MM.1S (cell line): ENCODE data around the gene ZNF436.

Experiments used
- DNase-seq: peaks from one replicate; pipeline ENCODE4 v3.0.0-alpha.2; 2015
- H2AFZ ChIP-seq: fragments of 300-600 bp; sonication (generic); 2 replicates; pipeline ENCODE4 v1.6.0; 2016; ENCODE audit warnings: antibody characterized with exemption, low read length
- H3F3A ChIP-seq: fragments of 300-600 bp; sonication (generic); 2 replicates; pipeline ENCODE4 v1.6.1; 2016; ENCODE audit warnings: mild to moderate bottlenecking, antibody characterized with exemption, low read length, moderate library complexity, mixed read lengths; ENCODE audit not compliant: insufficient read depth
- H3K27ac ChIP-seq: fragments of 300-600 bp; sonication (generic); 2 replicates; pipeline ENCODE4 v1.5.1; 2016; ENCODE audit warnings: mild to moderate bottlenecking, low read length
- H3K27me3 ChIP-seq: fragments of 300-600 bp; sonication (generic); replicated peaks from 2 replicates; pipeline ENCODE4 v1.6.0; 2016; ENCODE audit warnings: low read length; ENCODE audit not compliant: insufficient read depth
- H3K36me3 ChIP-seq: fragments of 300-600 bp; sonication (generic); replicated peaks from 2 replicates; pipeline ENCODE4 v1.6.1; 2016; ENCODE audit warnings: mild to moderate bottlenecking, low read length, mixed read lengths; ENCODE audit not compliant: insufficient read depth
- H3K4me1 ChIP-seq: fragments of 300-600 bp; sonication (generic); 2 replicates; pipeline ENCODE4 v1.6.1; 2016; ENCODE audit warnings: low read length, mixed read lengths
- H3K4me2 ChIP-seq: fragments of 300-600 bp; sonication (generic); 2 replicates; pipeline ENCODE4 v1.6.0; 2016; ENCODE audit warnings: low read depth, low read length
- H3K4me3 ChIP-seq: fragments of 300-600 bp; sonication (generic); 2 replicates; pipeline ENCODE4 v1.5.1; 2016; ENCODE audit warnings: low read length, mixed read lengths
- H3K79me2 ChIP-seq: fragments of 300-600 bp; sonication (generic); 2 replicates; pipeline ENCODE4 v1.6.1; 2016; ENCODE audit warnings: mixed run types, low read length, mixed read lengths
- H3K9ac ChIP-seq: fragments of 300-600 bp; sonication (generic); 2 replicates; pipeline ENCODE4 v1.6.1; 2016; ENCODE audit warnings: low read length, mixed read lengths
- H3K9me2 ChIP-seq: fragments of 300-600 bp; sonication (generic); replicated peaks from 2 replicates; pipeline ENCODE4 v1.6.1; 2016; ENCODE audit warnings: mild to moderate bottlenecking, low read length, mixed read lengths; ENCODE audit not compliant: insufficient read depth
- H3K9me3 ChIP-seq: fragments of 300-600 bp; sonication (generic); replicated peaks from 2 replicates; pipeline ENCODE4 v1.6.1; 2016; ENCODE audit warnings: mild to moderate bottlenecking, low read length, mixed read lengths; ENCODE audit not compliant: insufficient read depth
- H4K20me1 ChIP-seq: fragments of 300-600 bp; sonication (generic); 2 replicates; pipeline ENCODE4 v1.6.1; 2016; ENCODE audit warnings: mild to moderate bottlenecking, low read length, moderate library complexity, mixed read lengths; ENCODE audit not compliant: insufficient read depth
- CTCF ChIP-seq: fragments of 300-600 bp; sonication (generic); IDR thresholded peaks from 2 replicates; pipeline ENCODE4 v1.5.1; 2016; ENCODE audit warnings: antibody characterized with exemption, low read length, mixed read lengths
- EZH2 ChIP-seq: fragments of 300-600 bp; sonication (generic); optimal IDR thresholded peaks from 2 replicates; pipeline ENCODE3; 2017; ENCODE audit warnings: low read depth, mild to moderate bottlenecking, antibody characterized with exemption, low read length, mixed read lengths
- EZH2phosphoT487 ChIP-seq: fragments of 300-600 bp; sonication (generic); IDR thresholded peaks from 2 replicates; pipeline ENCODE4 v1.6.1; 2018; ENCODE audit warnings: antibody characterized with exemption, low read length

ZNF436 gene

GRCh38 chr1:23403735-23404486 lies 34.3 kb upstream of the ZNF436 start:
- H3K79me2 ChIP-seq = no peaks in the 10 kb centered on the region
- H3K27me3 ChIP-seq = no peaks in the 10 kb centered on the region
- H3K9me2 ChIP-seq = no peaks in the 10 kb centered on the region
- no peaks in the 10 kb centered on the region for H3K36me3 ChIP-seq
- no peaks in the 10 kb centered on the region; the same call in 1 of the 2 replicates for H3K4me1 ChIP-seq
- no peaks in the 10 kb centered on the region for H4K20me1 ChIP-seq
- no peak overlapping the region for H3K9ac ChIP-seq
- no peaks in the 10 kb centered on the region for H3K9me3 ChIP-seq
- peak overlapping the region; percentile 51; the same call in 1 of the 2 replicates for H3K4me2 ChIP-seq
- H3F3A ChIP-seq = no peaks in the 10 kb centered on the region
- TF ChIP-seq EZH2phosphoT487 (no peak), EZH2 (no peak), CTCF (peak; percentile 94)
- no peak overlapping the region for H3K27ac ChIP-seq
- DNase-seq = peak; percentile 75
- no peak overlapping the region for H3K4me3 ChIP-seq
- H2AFZ ChIP-seq = peak overlapping the region; percentile 67

- Histone ChIP-seq H3K4me2 (peak overlapping the region; percentile 51; the same call in 1 of the 2 replicates), H3K4me3 (no peak overlapping the region), H3K36me3 (no peaks in the 10 kb centered on the region), H3K79me2 (no peaks in the 10 kb centered on the region), H2AFZ (peak overlapping the region; percentile 67), H3K4me1 (no peaks in the 10 kb centered on the region; the same call in 1 of the 2 replicates), H4K20me1 (no peaks in the 10 kb centered on the region), H3K27me3 (no peaks in the 10 kb centered on the region), H3K9me2 (no peaks in the 10 kb centered on the region), H3K9me3 (no peaks in the 10 kb centered on the region), H3K9ac (no peak overlapping the region), H3K27ac (no peak overlapping the region), H3F3A (no peaks in the 10 kb centered on the region)
- DNase-seq = no peak
- TF ChIP-seq EZH2phosphoT487 (no peak), EZH2 (no peak), CTCF (no peak)
These were observed 33.7 kb upstream of the ZNF436 start for GRCh38 chr1:23403355-23403734.

GRCh38 chr1:23403038-23403336 lies 33.4 kb upstream of the ZNF436 start:
- Histone ChIP-seq H3K27me3 (no peaks in the 10 kb centered on the region), H2AFZ (no peak overlapping the region), H3K4me3 (no peak overlapping the region)

More at GRCh38 chr1:23403038-23403336, 33.4 kb upstream of the ZNF436 start:
- TF ChIP-seq CTCF = no peak
- TF ChIP-seq EZH2phosphoT487 = no peak
- TF ChIP-seq EZH2 = no peak
- no peak for DNase-seq
- no peaks in the 10 kb centered on the region for H3K9me3 ChIP-seq
- H3F3A ChIP-seq = no peaks in the 10 kb centered on the region
- no peak overlapping the region for H3K4me2 ChIP-seq
- H3K9ac ChIP-seq = no peak overlapping the region
- H4K20me1 ChIP-seq = no peaks in the 10 kb centered on the region
- no peaks in the 10 kb centered on the region for H3K79me2 ChIP-seq
- no peaks in the 10 kb centered on the region for H3K9me2 ChIP-seq
- H3K36me3 ChIP-seq = no peaks in the 10 kb centered on the region
- H3K27ac ChIP-seq = no peak overlapping the region
- H3K4me1 ChIP-seq = no peaks in the 10 kb centered on the region; the same call in 1 of the 2 replicates
